ENCODE data around the gene PEX14.

Gene PEX14

DNA sequence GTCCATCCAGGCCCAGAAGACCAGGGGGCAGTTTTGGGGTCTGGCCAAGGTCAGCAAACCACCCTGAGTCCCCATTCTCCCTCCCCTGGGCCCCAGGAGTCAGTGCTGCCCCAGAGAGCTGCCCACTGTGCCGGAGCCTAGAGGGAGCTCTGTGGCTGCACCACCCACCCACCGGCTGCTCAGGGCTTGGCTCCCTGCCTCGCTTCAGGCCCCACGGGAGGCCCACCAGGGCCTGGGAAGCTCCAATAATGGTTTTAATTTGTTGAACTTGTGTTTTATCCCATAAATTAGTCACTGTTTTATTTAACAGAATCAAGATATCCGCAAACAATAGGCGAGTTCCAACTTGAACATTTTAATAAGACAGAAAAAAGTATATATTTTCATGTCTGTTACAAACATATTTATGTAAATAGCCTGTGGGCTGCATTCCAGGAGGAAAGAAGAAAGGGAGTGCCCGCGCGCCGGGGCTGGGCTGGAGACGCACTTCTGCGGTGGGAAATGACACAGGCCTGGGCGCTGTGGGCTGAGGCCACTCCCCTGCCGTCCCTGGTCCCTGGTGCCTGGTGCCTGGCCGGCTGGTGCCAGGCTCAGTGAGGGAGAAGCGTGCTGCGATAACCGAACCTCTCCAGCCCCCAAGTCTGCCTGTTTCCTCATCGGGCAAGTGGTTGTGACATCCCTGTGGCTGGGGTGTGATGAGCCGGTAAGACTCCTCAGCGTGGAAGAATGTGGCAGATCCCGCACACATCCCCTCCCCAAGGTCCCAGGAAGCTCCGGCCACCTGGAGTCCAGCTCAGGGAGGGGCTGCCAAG is 160.5 kb downstream of the PEX14 start:
- peak; percentile 36 for DNase-seq (ENCODE audit: low spot score)

DNA sequence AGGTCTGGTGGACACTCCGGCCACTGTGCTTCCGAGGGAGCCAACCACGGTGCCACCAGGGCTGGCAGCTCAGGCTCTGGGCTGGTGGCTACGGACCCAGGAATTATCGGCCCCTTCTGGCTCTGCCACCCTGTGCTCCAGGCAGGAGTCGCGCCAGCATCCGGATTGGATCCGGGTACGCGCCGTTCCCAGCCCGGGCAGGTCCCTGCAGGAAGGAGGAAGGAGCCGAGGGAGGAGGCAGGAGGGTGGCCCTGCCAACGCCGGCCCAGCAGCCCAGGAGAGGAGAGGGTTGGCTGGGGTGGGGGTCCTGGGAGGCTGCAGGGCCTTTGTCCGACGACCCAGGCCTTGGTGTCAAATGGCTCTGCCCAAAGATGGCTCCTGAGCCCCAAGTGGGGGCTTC is 161.2 kb downstream of the PEX14 start:
- no peak for DNase-seq (ENCODE audit: low spot score)

DNA sequence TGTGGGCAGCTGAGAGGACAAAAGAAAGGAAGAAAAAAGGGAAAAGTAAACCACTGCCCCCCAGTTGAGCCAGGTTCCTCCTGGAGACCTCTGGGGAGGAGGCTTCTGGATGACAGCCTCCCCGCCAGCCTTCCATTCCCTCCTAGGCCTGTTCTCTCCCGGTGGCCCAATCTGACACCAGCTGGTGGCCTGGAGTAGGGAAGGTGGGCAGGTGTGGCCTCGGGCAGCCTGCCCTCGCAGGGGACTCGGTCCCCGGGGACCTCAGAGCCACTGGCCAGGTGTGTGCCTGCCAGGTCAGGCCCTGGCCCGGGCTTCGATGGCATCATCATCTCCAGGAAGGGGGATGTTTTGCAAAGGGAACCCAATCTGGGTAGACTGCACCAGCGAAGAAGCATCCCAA is 162.7 kb downstream of the PEX14 start:
- no peak for DNase-seq (ENCODE audit: low spot score)

DNA sequence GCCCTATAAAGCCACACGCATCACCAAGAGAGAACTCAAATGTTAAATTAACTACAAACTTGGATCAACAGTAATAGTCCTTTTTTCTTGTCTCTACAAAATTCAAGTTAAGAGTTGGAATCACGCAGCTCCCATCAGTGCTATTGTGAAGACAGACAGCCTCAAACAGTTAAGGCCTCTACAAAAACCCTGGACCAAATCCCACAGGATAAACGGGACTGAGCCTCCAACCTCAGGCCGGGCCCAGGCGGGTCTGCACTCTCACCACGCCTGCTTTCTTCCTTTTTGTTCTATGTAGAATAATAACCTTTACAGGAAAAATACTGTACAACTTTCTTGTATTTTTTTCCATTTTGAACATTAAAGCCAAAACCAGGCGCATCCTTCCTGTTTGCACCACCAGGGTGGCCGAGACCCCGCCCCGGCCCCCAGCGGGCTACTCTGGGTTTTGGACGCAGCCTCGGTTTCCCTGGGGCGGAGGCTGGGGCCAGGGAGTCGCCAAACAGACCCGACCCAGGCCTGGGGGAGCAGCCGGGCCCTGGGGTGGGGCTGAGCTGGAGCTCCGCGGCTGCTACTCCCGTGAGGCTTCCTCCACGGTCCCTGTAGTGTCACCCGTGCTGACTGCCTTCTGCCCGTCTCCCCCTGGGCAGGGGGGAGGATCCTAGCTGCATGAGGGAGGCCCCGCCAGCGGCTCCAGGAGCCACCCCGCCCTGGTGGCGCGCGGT is 163.2 kb downstream of the PEX14 start:
- no peak for DNase-seq (ENCODE audit: low spot score)

DNA sequence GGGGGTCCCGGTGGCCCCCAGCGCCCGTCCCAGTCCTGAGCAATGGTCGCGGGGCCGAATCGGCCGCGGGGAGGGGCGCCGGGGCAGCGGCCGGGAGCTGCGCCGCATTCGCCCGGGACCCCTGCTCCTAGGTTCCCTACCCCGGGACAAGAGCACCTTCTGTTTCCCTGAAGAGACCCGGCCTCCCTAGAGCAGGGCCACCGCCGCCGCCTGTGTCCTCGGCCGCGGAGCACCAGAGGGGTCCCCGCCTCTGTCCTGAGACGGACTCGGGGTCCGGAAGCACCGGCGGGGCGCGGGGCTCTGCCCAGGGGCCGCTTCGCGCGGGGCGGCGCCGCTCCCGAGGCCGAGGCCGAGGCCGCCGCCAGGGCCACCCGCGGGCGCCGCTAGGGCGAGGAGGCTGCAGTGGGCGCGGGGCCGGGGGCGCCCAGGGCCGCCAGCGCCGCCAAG is 163.8 kb downstream of the PEX14 start:
- no peak for DNase-seq (ENCODE audit: low spot score)

GRCh38 chr1:10639011-10639774 is 164.4 kb downstream of the PEX14 start:
- DNase-seq (ENCODE audit: low spot score) = no peak

- no peak for DNase-seq (ENCODE audit: low spot score)
These were observed 165.2 kb downstream of the PEX14 start for GRCh38 chr1:10639775-10640578.

GRCh38 chr1:10640843-10641553 is 166.2 kb downstream of the PEX14 start:
- no peak for DNase-seq (ENCODE audit: low spot score)

- no peak for DNase-seq (ENCODE audit: low spot score)
These were observed 167.2 kb downstream of the PEX14 start for GRCh38 chr1:10641976-10642375.

DNA sequence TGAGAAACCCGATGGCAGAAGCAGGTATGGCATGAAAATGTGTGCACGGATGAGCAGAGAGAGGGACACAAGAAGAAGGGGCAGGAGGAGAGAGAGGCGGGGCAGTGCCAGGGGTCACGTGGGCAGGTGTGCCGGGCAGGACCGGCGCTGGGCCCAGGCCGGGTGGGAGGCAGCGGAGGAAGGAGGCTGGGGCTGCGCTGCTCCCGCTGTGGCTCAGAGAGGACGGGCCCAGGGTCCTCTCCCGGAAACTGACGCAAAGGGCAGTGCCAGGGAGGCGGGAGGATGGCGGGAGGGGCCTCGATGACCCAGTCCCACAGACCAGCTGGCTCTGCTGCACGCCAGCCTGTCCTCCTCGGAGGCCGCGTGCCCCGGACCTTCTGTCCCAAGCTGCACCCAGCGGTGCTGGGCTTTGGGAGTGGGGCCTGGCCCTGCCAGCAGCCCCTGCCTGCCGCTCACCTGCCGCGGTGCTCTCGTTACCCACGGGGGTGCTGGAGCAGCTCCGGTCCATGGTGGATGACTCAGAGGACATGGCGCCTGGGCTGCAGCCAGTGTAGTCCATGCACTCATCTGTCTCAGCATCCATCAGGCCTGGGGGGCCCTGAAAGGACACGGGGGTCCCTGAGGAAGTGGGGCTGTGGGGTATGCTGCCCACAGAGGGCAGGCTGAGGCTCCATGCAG is 167.8 kb downstream of the PEX14 start:
- no peak for DNase-seq (ENCODE audit: low spot score)

- no peak for DNase-seq (ENCODE audit: low spot score)
These were observed 169.0 kb downstream of the PEX14 start for GRCh38 chr1:10643607-10644306.

DNA sequence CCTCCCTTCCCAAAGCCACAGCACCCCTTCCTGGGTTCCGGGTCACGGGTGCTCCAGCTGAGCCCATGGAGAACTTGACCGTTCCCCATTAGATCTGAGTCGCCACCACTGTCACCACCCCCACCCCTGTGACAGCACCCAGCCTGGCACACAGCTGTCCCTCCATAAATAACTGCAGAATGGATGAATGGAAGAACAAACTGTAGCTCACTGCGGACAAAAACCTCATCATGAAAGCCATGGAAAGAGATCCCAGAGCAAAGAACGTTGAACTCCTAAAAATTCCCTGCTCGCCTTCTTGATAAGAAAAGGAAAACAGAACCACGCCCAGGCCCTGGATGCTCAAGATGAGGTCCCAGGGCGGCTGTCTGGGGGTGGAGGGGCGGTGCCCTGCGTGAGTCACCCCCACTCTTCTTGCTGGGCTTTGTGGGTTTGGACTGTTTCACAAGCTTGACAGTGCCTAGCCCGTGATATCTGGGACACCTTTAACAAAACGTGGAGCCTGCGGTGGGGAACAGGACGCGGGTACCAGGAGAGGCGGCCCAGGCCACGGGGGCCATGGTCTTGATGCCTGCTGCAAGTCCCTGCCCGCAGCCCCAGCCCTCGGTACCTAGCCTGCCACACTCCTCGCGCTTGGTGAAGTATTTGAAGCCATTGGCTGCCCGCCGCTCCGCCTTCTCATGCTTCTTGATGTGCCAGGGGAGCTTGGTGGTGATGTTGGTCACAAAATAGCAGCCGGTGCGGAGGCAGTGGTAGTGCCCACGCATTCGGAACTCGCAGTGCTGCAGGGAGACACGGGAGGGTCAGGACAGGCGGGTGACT is 169.8 kb downstream of the PEX14 start:
- DNase-seq (ENCODE audit: low spot score) = no peak

DNA sequence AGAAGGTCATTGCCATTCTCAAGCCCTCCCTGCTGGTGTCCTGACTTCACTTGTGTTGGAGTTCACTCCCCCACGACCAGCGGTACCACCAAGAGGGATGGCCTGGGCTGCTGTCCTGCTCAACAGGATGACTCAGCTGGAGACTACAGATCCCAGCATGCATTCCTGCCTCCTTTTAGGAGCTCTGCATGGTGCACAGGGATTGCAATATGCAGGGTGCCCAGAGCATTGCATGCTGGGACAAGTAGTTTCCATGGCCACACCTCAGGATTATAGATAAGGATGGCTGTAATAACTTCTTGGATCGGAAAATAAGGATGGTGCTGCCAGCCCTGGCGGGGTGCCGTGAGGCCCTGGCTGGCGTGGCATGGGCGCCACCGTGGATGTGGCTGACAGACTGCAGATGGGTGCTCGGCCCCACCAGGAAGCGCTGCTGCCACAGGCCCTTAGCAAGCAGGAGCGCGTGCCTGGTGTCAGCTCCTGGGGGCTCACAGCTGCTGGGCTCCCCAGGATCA is 171.7 kb downstream of the PEX14 start:
- peak; percentile 51 for DNase-seq (ENCODE audit: low spot score)

DNA sequence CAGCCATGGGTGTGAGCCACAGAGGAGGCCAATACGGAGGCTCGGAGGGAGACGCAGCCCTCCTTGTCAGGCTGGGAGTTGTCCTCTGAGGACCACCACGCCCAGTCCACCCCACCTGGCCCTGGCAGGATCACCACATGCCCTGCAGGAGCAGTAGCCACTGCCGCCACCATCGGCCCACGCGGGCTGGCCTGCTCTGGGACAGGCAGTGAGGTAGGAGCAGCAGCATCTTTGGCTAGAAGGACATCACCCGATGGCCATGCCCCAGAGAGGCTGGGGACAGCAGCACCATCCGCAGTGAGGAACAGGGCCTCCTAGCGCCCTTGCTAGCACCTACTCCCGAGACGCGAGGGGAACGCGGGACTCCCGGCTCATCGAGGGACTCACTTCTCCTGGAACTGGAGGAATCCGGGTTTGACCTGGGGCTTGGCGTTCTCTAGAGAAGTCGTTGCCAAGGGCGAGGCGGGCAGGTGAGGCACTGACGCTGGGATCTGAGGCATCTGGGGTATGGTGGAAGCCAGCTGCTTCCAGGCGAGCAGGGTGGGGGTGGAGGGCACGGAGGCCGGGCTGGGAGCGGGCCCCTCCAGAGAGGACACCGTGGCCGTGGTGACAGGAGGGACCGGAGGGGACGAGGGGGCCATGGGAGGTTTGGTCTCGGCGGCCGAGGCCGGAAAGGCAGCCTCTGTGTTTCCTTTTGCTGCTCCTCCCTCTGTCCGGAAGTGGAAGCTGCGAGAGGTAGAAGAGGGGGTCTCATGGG is 172.8 kb downstream of the PEX14 start:
- no peak for DNase-seq (ENCODE audit: low spot score)

GRCh38 chr1:10648689-10649516 is 174.2 kb downstream of the PEX14 start:
- no peak for DNase-seq (ENCODE audit: low spot score)

GRCh38 chr1:10649517-10650201 is 174.9 kb downstream of the PEX14 start:
- no peak for DNase-seq (ENCODE audit: low spot score)

Measured in kidney tubule cell (primary cell).